DND-41 (cell line): ENCODE measurements around the gene ITIH5.

Experiments used
- ATAC-seq: fragments of 200-7000 bp; cut with Tn5 transposase; 3 replicates; pipeline ENCODE4 v1.9.1; 2021; ENCODE audit warnings: low read depth; ENCODE audit not compliant: insufficient read depth
- DNase-seq: peaks from one replicate; pipeline ENCODE4 v3.0.0-alpha.2; 2020
- H2AFZ ChIP-seq: 2 replicates; pipeline ENCODE4 v1.6.0; 2012; ENCODE audit warnings: low read depth, low read length
- H3K27ac ChIP-seq: 2 replicates; pipeline ENCODE4 v1.5.1; 2012; ENCODE audit warnings: low read length, inconsistent platforms
- H3K27me3 ChIP-seq: fragments of 200-600 bp; sonication (generic); 2 replicates; pipeline ENCODE4 v1.6.0; 2012; ENCODE audit warnings: low read length, mild to moderate bottlenecking, inconsistent platforms; ENCODE audit not compliant: insufficient read depth, poor library complexity
- H3K36me3 ChIP-seq: 2 replicates; pipeline ENCODE4 v1.5.1; 2012; ENCODE audit warnings: low read length, inconsistent platforms; ENCODE audit not compliant: insufficient read depth
- H3K4me1 ChIP-seq: 2 replicates; pipeline ENCODE4 v1.5.1; 2012; ENCODE audit warnings: mild to moderate bottlenecking, low read length; ENCODE audit not compliant: insufficient read depth
- H3K4me2 ChIP-seq: 2 replicates; pipeline ENCODE4 v1.6.0; 2012; ENCODE audit warnings: mild to moderate bottlenecking, moderate library complexity, low read length, inconsistent platforms; ENCODE audit not compliant: insufficient read depth
- H3K4me3 ChIP-seq, 2 experiments: fragments of 200-600 bp in 1 of 2; shearing (Covaris generic) in 1 of 2; 2 replicates each; pipeline ENCODE4 v1.5.1; 2012 to 2016; ENCODE audit warnings: inconsistent platforms in 2 of 2, low read length in 2 of 2, mild to moderate bottlenecking in 2 of 2, low read depth in 1 of 2, moderate library complexity in 1 of 2
- H3K79me2 ChIP-seq: 2 replicates; pipeline ENCODE4 v1.6.0; 2012; ENCODE audit warnings: low read length, inconsistent platforms; ENCODE audit not compliant: insufficient read depth
- H3K9ac ChIP-seq: 2 replicates; pipeline ENCODE4 v1.6.0; 2012; ENCODE audit warnings: low read depth, mild to moderate bottlenecking, inconsistent platforms, low read length, moderate library complexity
- H3K9me3 ChIP-seq: 2 replicates; pipeline ENCODE4 v1.5.1; 2012; ENCODE audit warnings: low read length, moderate library complexity, mild to moderate bottlenecking, inconsistent platforms; ENCODE audit not compliant: insufficient read depth, severe bottlenecking
- H4K20me1 ChIP-seq: 2 replicates; pipeline ENCODE4 v1.6.0; 2012; ENCODE audit warnings: low read length; ENCODE audit not compliant: insufficient read depth
- CTCF ChIP-seq: IDR thresholded peaks from 2 replicates; pipeline ENCODE4 v1.5.1; 2012; ENCODE audit warnings: borderline replicate concordance, low read length, moderate library complexity, mild to moderate bottlenecking; ENCODE audit not compliant: poor library complexity, severe bottlenecking; ENCODE audit errors: extremely low read depth
- EZH2 ChIP-seq: IDR thresholded peaks from 3 replicates; pipeline ENCODE4 v1.6.1; 2012; ENCODE audit warnings: borderline replicate concordance, low read depth, mild to moderate bottlenecking, moderate library complexity, low read length, inconsistent platforms; ENCODE audit not compliant: severe bottlenecking

ITIH5 gene

DNA sequence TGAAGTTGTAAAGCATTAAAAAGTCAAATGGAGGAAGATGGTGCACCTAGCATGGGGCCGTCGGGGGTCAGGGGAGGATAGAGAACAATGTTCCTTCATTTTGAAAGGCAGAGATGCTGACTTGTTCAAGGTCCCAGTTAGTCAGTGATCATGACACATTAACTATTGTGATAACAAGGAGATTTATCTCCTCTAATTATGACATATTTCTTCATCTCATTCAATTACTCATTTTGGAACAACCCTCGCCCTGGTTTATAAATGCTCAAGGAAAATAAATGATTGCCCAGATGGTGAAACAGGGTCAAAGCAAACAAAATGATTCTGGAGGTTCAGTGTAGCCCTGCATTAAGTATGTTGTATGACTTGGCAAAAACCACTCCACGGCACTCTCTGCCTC lies 106.2 kb downstream of the ITIH5 start:
- ATAC-seq: no peak
- no peak overlapping the region for H2AFZ ChIP-seq
- H3K27me3 ChIP-seq: no peaks in the 10 kb centered on the region
- H3K27ac ChIP-seq: no peak overlapping the region
- no peak overlapping the region for H3K4me2 ChIP-seq
- H3K9ac ChIP-seq: no peak overlapping the region
- no peaks in the 10 kb centered on the region for H3K9me3 ChIP-seq
- TF ChIP-seq CTCF (no peak), EZH2 (no peak)
- no peaks in the 10 kb centered on the region for H3K36me3 ChIP-seq
- H3K79me2 ChIP-seq: no peaks in the 10 kb centered on the region
- no peaks in the 10 kb centered on the region for H4K20me1 ChIP-seq
- no peak overlapping the region for H3K4me3 ChIP-seq
- no peaks in the 10 kb centered on the region for H3K4me1 ChIP-seq
- DNase-seq: no peak

GRCh38 chr10:7559386-7559785 lies 107.4 kb downstream of the ITIH5 start:
- no peak overlapping the region for H3K27ac ChIP-seq
- ATAC-seq (no peak), DNase-seq (no peak)
- H3K27me3 ChIP-seq: no peaks in the 10 kb centered on the region
- no peaks in the 10 kb centered on the region for H3K36me3 ChIP-seq
- no peak overlapping the region for H3K4me2 ChIP-seq
- no peaks in the 10 kb centered on the region for H3K79me2 ChIP-seq
- no peak overlapping the region for H3K9ac ChIP-seq
- H3K4me1 ChIP-seq: no peaks in the 10 kb centered on the region
- H3K4me3 ChIP-seq: no peak overlapping the region
- no peaks in the 10 kb centered on the region for H3K9me3 ChIP-seq
- no peak overlapping the region for H2AFZ ChIP-seq
- TF ChIP-seq CTCF: no peak
- no peaks in the 10 kb centered on the region for H4K20me1 ChIP-seq

- Histone ChIP-seq H3K4me3 (no peak overlapping the region), H3K27me3 (no peaks in the 10 kb centered on the region), H3K4me2 (no peak overlapping the region), H3K36me3 (no peaks in the 10 kb centered on the region), H3K9ac (no peak overlapping the region), H3K9me3 (no peaks in the 10 kb centered on the region), H3K4me1 (no peaks in the 10 kb centered on the region), H4K20me1 (no peaks in the 10 kb centered on the region), H3K27ac (no peak overlapping the region), H3K79me2 (no peaks in the 10 kb centered on the region), H2AFZ (no peak overlapping the region)
- DNase-seq: no peak
- no peak for ATAC-seq
- TF ChIP-seq EZH2 (no peak), CTCF (no peak)
Measured at GRCh38 chr10:7558036-7558435, 108.7 kb downstream of the ITIH5 start.

DNA sequence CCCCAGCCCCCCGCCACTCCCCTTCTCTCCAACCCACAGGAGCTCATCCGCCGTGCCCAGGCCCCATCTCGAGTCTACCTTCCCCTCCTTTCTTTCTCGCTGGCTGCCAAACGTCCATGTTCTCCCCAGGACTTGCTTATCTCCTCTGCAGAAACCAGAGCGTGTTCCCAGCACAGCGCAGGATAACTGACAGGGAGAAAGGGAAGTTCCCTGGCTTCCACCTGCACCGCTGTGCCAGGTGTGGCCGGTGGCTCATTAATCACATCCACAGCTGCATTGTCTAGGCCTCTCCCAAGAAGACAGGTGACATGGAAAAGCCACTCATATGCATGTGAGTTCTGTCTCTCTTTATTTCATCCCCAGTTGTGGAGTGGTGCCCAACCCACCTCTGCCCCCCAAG lies 113.2 kb downstream of the ITIH5 start:
- H3K79me2 ChIP-seq: no peaks in the 10 kb centered on the region
- no peak overlapping the region for H3K4me3 ChIP-seq
- no peaks in the 10 kb centered on the region for H3K27me3 ChIP-seq
- no peaks in the 10 kb centered on the region for H3K36me3 ChIP-seq
- no peak for DNase-seq
- H3K4me1 ChIP-seq: no peaks in the 10 kb centered on the region
- no peak overlapping the region for H2AFZ ChIP-seq
- H4K20me1 ChIP-seq: no peaks in the 10 kb centered on the region
- H3K4me2 ChIP-seq: no peak overlapping the region
- no peak overlapping the region for H3K9ac ChIP-seq
- TF ChIP-seq CTCF (no peak), EZH2 (no peak)
- H3K27ac ChIP-seq: no peak overlapping the region
- no peak for ATAC-seq
- H3K9me3 ChIP-seq: no peaks in the 10 kb centered on the region
